Sigmoid colon (tissue), 7 donors: Measurements from ENCODE around the gene TSPAN33. TPM values are rescaled to one million over a fixed set of nuclear protein-coding genes. Genes with fewer than 3 reads are reported as not detected.

Experiments used
- DNase-seq: peaks from one replicate; pipeline ENCODE4 v3.0.0-alpha.2; 2019
- H3K27ac ChIP-seq, 4 donors: fragments of 200-600 bp; sonication (generic); one replicate each; pipeline ENCODE4 v1.5.1; 2016 to 2019; ENCODE audit warnings: mild to moderate bottlenecking in 1 of 4
- H3K27me3 ChIP-seq, 3 donors: fragments of 200-600 bp; sonication (generic); one replicate each; pipeline ENCODE4 v1.5.1; 2019; ENCODE audit warnings: mild to moderate bottlenecking in 1 of 3
- H3K36me3 ChIP-seq, 4 donors: fragments of 200-600 bp; sonication (generic); one replicate each; pipeline ENCODE4 v1.5.1; 2016 to 2019
- H3K4me1 ChIP-seq, 4 donors: fragments of 200-600 bp; sonication (generic); one replicate each; pipeline ENCODE4 v1.5.1; 2017 to 2019
- H3K4me3 ChIP-seq, 4 donors: fragments of 200-600 bp; sonication (generic); one replicate each; pipeline ENCODE4 v1.5.1; 2017 to 2019; ENCODE audit warnings: mild to moderate bottlenecking in 2 of 4, moderate library complexity in 1 of 4
- H3K9me3 ChIP-seq, 4 donors: fragments of 200-600 bp in 3 of 4; sonication (generic) in 3 of 4; one replicate each; pipeline versions ENCODE4 v1.5.1 to v1.6.1; 2013 to 2019
- EP300 ChIP-seq, 4 donors: sonication (generic); formaldehyde crosslinking; IDR thresholded peaks; one replicate each; pipeline ENCODE4 v1.6.1; 2017; ENCODE audit warnings: antibody characterized with exemption in 4 of 4
- POLR2A ChIP-seq, 2 donors: fragments of 450-650 bp; IDR thresholded peaks; one replicate each; pipeline ENCODE4 v1.6.1; 2016; ENCODE audit warnings: antibody characterized with exemption in 2 of 2, mild to moderate bottlenecking in 2 of 2, moderate library complexity in 2 of 2
- POLR2AphosphoS5 ChIP-seq, 4 donors: sonication (generic); formaldehyde crosslinking; IDR thresholded peaks; one replicate each; pipeline ENCODE4 v1.6.1; 2017; ENCODE audit warnings: antibody characterized with exemption in 4 of 4
- WGBS, 2 donors: extraction: QIAGEN DNeasy Blood & Tissue Kit; methylation state at CpG; one replicate each; pipeline ENCODE4 v1.1.7; 2013; 5-methylcytosine and 5-hydroxymethylcytosine counted together
- intact Hi-C: fragments of 100-400 bp; cut with DNase I; formaldehyde crosslinking; loops from one replicate; pipeline ENCODE4 v1.15.1; 2023
- polyA plus RNA-seq, 3 donors: library from polyadenylated mRNA; stranded (reverse); fragments of 200-250 nt; gene quantifications; one replicate each; pipeline ENCODE4 v1.2.3, GENCODE V29; 2013
- total RNA-seq, 4 donors: library from RNA; depleted of rRNA; stranded (reverse); fragments of >200 nt; gene quantifications; one replicate each; pipeline ENCODE4 v1.1.0, GENCODE V29; 2016
- TF ChIP-seq, protein P1 (sequence below), 4 experiments: fragments of 450-650 bp in 3 of 4; fragments of 200-600 bp in 1 of 4; IDR thresholded peaks; one replicate each; pipeline ENCODE4 v1.5.1; 2016 to 2019; ENCODE audit warnings: antibody characterized with exemption in 4 of 4, mild to moderate bottlenecking in 3 of 4, moderate library complexity in 2 of 4
- donor health status: healthy with polysubstance abuse.
- donor health status: Bipolar disorder and iron deficiency.
- donor health status: healthy.

Gene TSPAN33
- total and polyA plus RNA-seq, 7 donors: 3.0 to 19.6 (median 5.8) TPM

DNA sequence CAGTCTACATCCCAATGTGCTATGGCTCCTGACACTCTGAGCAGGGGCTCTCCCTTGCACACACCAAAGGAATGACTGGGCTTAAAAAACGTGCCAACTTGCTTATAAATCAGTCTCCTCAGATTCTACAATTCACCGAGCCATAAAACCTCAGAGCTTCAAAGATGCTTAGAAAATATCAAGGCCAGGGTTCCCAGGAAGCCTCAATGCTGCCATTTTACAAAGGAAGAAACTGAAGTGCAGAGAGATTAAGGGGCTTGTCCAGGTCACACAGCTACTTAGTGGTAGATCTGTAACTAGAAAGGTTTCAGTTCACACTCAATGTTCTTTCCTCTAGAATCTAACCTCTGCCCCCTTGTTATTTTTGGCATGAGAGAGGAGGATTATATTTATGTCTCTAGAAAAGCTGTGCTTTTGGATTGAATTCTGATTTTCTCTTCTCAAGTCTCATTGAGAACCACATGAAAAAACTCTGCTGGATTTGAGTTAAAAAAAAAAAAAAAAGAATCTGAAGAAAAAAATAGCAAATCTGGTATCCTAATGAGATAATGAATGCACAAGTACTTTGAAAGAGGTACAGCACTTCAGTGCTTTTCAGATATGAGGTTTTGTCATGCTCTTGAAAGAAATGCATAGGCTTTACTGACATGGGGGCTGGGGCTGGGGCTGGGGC lies 22.3 kb upstream of the TSPAN33 start:
- DNase-seq: no peak
- no peak overlapping the region for H3K27ac ChIP-seq
- no peaks in the 10 kb centered on the region for H3K9me3 ChIP-seq
- H3K4me1 ChIP-seq: no peaks in the 10 kb centered on the region
- intact Hi-C loops: no loop called here
- 60 to 63% methylated on average over 2 of the region's 2 CpGs for WGBS, 2 donors
- no peaks in the 10 kb centered on the region for H3K36me3 ChIP-seq
- peaks cover 0 to 14% (median 8%) of the 10 kb centered on the region in 3 donors for H3K27me3 ChIP-seq
- H3K4me3 ChIP-seq: no peak overlapping the region
- TF ChIP-seq EP300 (IDR thresholded peaks at IDR 0.05): no peak
- TF ChIP-seq POLR2AphosphoS5 (IDR thresholded peaks at IDR 0.05): no peak
- no peak for TF ChIP-seq POLR2A (IDR thresholded peaks at IDR 0.05)
- TF ChIP-seq, protein P1, sequence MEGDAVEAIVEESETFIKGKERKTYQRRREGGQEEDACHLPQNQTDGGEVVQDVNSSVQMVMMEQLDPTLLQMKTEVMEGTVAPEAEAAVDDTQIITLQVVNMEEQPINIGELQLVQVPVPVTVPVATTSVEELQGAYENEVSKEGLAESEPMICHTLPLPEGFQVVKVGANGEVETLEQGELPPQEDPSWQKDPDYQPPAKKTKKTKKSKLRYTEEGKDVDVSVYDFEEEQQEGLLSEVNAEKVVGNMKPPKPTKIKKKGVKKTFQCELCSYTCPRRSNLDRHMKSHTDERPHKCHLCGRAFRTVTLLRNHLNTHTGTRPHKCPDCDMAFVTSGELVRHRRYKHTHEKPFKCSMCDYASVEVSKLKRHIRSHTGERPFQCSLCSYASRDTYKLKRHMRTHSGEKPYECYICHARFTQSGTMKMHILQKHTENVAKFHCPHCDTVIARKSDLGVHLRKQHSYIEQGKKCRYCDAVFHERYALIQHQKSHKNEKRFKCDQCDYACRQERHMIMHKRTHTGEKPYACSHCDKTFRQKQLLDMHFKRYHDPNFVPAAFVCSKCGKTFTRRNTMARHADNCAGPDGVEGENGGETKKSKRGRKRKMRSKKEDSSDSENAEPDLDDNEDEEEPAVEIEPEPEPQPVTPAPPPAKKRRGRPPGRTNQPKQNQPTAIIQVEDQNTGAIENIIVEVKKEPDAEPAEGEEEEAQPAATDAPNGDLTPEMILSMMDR (IDR thresholded peaks at IDR 0.05): no peak

DNA sequence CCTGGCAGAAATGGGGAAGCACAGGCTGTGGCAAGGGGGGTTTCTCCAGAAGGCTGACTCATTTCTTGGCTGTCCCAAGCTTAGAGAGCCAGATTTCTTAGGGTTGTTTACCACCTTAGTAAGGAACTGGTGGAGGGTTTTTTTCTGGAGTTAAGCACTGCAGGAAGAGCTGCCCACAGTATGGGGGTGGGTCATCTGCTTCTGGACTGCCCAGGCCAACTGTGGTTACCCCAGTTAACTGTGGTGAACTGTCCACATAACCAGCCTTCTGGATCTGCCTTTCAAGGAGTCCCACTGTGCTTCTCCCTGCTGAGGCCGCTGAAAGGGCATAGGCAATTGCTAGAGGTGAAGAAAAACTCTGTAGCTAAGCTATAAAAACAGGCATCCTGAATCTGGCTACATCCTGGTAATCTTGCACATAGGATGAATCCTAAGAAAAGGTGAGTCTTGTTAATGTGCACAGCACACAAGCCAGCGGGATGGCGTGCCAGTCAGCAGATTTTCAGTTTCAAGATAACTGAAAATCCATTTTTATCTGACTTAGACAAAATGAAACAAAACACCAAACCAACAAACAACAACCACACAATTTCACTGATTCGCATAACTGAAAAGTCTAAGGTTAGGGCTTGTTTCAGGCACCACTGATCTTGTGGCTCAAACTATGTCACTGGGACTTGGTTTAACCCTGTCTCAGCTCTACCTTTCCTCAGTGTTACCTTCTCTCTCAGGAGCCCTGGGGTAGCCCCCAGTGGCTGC lies 21.6 kb upstream of the TSPAN33 start:
- DNase-seq: no peak
- WGBS, 2 donors: 69 to 75% methylated on average over 4 of the region's 4 CpGs

DNA sequence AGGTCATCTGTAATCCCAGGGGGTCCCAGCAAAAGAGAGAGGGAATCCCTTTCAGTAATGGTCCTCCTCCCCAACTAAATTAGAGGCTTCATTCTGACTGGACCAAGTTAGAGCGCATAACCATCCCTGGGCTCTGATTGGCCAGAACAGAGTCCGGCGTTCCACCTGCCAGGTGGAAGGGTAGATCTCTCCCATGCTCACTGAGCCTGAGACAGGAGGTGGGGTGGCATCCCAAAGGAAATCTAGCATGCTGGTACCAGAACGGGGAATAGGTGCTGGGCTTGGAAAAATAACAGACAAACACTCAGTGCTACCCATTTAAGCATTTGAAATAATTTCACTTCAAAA lies 21.0 kb upstream of the TSPAN33 start:
- Histone ChIP-seq H3K36me3 (no peaks in the 10 kb centered on the region), H3K4me3 (no peak overlapping the region), H3K9me3 (no peaks in the 10 kb centered on the region), H3K27me3 (peaks cover 0 to 19% (median 8%) of the 10 kb centered on the region in 3 donors), H3K27ac (no peak overlapping the region), H3K4me1 (no peaks in the 10 kb centered on the region)
- WGBS, 2 donors: 89 to 90% methylated on average over 4 of the region's 4 CpGs
- DNase-seq: no peak
- TF ChIP-seq, protein P1 (IDR thresholded peaks at IDR 0.05): no peak
- TF ChIP-seq POLR2A (IDR thresholded peaks at IDR 0.05) (no peak), POLR2AphosphoS5 (IDR thresholded peaks at IDR 0.05) (no peak), EP300 (IDR thresholded peaks at IDR 0.05) (no peak)
- intact Hi-C loops: no loop called here

More for the DNA sequence above, 21.6 kb upstream of the TSPAN33 start:
- TF ChIP-seq POLR2A (IDR thresholded peaks at IDR 0.05) (no peak), POLR2AphosphoS5 (IDR thresholded peaks at IDR 0.05) (no peak), EP300 (IDR thresholded peaks at IDR 0.05) (no peak)
- TF ChIP-seq, protein P1 (IDR thresholded peaks at IDR 0.05): no peak
- no peaks in the 10 kb centered on the region for H3K9me3 ChIP-seq
- H3K27ac ChIP-seq: no peak overlapping the region
- intact Hi-C loops: no loop called here
- H3K4me3 ChIP-seq: no peak overlapping the region
- no peaks in the 10 kb centered on the region for H3K4me1 ChIP-seq
- H3K36me3 ChIP-seq: no peaks in the 10 kb centered on the region
- H3K27me3 ChIP-seq: peaks cover 0 to 19% (median 8%) of the 10 kb centered on the region in 3 donors

DNA sequence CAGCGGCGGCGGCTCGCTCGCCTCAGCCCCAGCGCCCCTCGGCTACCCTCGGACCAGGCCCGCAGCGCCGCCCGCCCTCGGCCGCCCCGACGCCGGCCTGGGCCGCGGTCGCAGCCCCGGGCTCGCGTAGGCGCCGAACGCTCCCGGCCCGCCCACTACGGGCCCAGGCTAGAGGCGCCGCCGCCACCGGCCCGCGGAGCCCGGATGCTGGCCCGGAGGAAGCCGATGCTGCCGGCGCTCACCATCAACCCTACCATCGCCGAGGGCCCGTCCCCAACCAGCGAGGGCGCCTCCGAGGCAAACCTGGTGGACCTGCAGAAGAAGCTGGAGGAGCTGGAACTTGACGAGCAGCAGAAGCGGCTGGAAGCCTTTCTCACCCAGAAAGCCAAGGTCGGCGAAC lies 18.2 kb upstream of the TSPAN33 start:
- intact Hi-C loops: no loop called here
- Histone ChIP-seq H3K36me3 (no peaks in the 10 kb centered on the region), H3K27ac (no peak overlapping the region), H3K4me1 (no peaks in the 10 kb centered on the region), H3K27me3 (peaks cover 0 to 19% (median 8%) of the 10 kb centered on the region in 3 donors), H3K4me3 (no peak overlapping the region), H3K9me3 (no peaks in the 10 kb centered on the region)
- WGBS, 2 donors: 66 to 84% methylated on average over 50 of the region's 50 CpGs
- TF ChIP-seq, protein P1 (IDR thresholded peaks at IDR 0.05): no peak
- no peak for DNase-seq
